ENCODE measurements around the gene DNASE1L2.

Gene DNASE1L2

DNA sequence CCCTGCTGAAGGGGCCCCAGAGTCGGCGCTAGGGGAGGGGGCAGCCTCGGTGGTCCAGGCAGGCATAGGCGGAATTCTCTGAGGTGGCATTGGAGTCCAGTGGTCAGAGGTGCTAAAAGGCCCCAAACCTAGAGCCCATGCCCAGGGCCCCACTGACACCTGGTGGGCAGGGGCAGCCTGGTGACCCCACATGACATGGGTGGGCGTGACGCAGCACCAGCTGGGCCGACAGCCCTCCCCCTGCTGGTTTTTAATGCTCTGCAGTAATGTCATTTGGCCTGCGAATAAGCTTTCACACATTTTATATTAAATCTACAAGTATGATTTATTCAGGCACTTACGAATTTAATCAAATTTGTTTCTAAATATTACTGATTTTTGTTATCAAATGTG, 33.8 kb downstream of the DNASE1L2 start:
- H3K27ac ChIP-seq (ENCODE audit: poor library complexity, severe bottlenecking) = no peak overlapping the region
- H3K9me3 ChIP-seq (ENCODE audit: severe bottlenecking) = no peaks in the 10 kb centered on the region
- peaks cover 18% of the 10 kb centered on the region for H3K36me3 ChIP-seq (ENCODE audit: low read depth)
- DNase-seq (ENCODE audit: low spot score) = no peak
- no peak for ATAC-seq (ENCODE audit: low read depth)
- no peak overlapping the region for H3K4me3 ChIP-seq (ENCODE audit: severe bottlenecking)
- no peak for TF ChIP-seq CTCF (IDR thresholded peaks at IDR 0.05; ENCODE audit: poor library complexity, severe bottlenecking)
- no peaks in the 10 kb centered on the region for H3K27me3 ChIP-seq (ENCODE audit: insufficient read depth, poor library complexity, severe bottlenecking)
- peaks cover 6% of the 10 kb centered on the region for H3K4me1 ChIP-seq (ENCODE audit: insufficient read depth, poor library complexity, severe bottlenecking)

DNA sequence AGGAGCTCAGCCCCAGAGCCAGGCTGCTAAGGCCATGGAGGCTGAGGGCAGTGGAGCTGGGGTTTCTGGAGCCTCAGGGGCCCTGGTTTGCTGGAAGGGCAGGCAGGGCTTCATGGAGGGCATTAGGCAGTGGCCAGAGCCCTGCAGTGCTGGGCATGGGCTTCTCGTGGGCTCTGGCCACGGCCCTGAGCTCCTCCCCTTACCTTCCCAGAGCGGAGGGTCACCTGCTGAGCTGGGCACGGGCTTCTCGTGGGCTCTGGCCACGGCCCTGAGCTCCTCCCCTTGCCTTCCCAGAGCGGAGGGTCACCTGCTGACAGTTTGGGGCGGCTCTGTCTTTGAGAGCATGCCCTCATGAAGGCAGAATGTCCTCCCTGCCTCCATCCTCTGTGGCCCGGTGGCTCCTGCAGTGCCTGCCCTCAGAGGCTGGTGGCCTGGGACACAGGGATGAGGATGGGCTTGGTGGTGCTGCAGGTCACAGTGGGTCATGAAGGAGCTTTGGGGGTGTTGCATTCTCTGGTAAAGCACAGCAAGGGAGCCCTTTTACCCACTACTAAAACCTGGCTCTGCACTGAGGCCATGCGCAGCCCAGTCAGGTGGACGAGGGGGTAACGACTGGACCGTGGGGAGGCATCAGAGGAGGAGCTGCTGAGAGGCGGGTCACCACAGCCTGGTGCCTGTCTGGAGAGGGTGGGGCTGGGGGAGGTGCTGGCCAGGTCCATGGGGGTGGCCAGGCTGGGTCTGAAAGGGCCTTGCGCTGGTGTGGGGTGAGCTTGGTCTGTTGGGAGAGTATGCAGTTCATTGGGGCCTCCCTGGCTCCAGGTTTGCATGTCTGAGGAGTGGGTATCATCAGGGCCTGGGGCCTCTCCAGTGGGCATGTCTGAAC, 34.6 kb downstream of the DNASE1L2 start:
- ATAC-seq (ENCODE audit: low read depth) (no peak), DNase-seq (ENCODE audit: low spot score) (no peak)
- TF ChIP-seq CTCF (IDR thresholded peaks at IDR 0.05; ENCODE audit: poor library complexity, severe bottlenecking) = no peak
- Histone ChIP-seq H3K9me3 (ENCODE audit: severe bottlenecking) (no peaks in the 10 kb centered on the region), H3K4me3 (ENCODE audit: severe bottlenecking) (no peak overlapping the region), H3K27ac (ENCODE audit: poor library complexity, severe bottlenecking) (no peak overlapping the region), H3K36me3 (ENCODE audit: low read depth) (peaks cover 11% of the 10 kb centered on the region), H3K4me1 (ENCODE audit: insufficient read depth, poor library complexity, severe bottlenecking) (peaks cover 6% of the 10 kb centered on the region), H3K27me3 (ENCODE audit: insufficient read depth, poor library complexity, severe bottlenecking) (no peaks in the 10 kb centered on the region)

GRCh38 chr16:2271848-2272461, 35.7 kb downstream of the DNASE1L2 start:
- TF ChIP-seq CTCF (IDR thresholded peaks at IDR 0.05; ENCODE audit: poor library complexity, severe bottlenecking) = no peak
- Histone ChIP-seq H3K4me1 (ENCODE audit: insufficient read depth, poor library complexity, severe bottlenecking) (peaks cover 4% of the 10 kb centered on the region), H3K9me3 (ENCODE audit: severe bottlenecking) (no peaks in the 10 kb centered on the region), H3K27me3 (ENCODE audit: insufficient read depth, poor library complexity, severe bottlenecking) (no peaks in the 10 kb centered on the region), H3K36me3 (ENCODE audit: low read depth) (no peaks in the 10 kb centered on the region), H3K27ac (ENCODE audit: poor library complexity, severe bottlenecking) (no peak overlapping the region), H3K4me3 (ENCODE audit: severe bottlenecking) (no peak overlapping the region)
- ATAC-seq (ENCODE audit: low read depth) (no peak), DNase-seq (ENCODE audit: low spot score) (no peak)

GRCh38 chr16:2273484-2273883, 37.2 kb downstream of the DNASE1L2 start:
- ATAC-seq (ENCODE audit: low read depth) = no peak
- H3K9me3 ChIP-seq (ENCODE audit: severe bottlenecking) = no peaks in the 10 kb centered on the region
- no peaks in the 10 kb centered on the region for H3K36me3 ChIP-seq (ENCODE audit: low read depth)
- no peaks in the 10 kb centered on the region for H3K27me3 ChIP-seq (ENCODE audit: insufficient read depth, poor library complexity, severe bottlenecking)
- DNase-seq (ENCODE audit: low spot score) = no peak
- peaks cover 4% of the 10 kb centered on the region for H3K4me1 ChIP-seq (ENCODE audit: insufficient read depth, poor library complexity, severe bottlenecking)
- TF ChIP-seq CTCF (IDR thresholded peaks at IDR 0.05; ENCODE audit: poor library complexity, severe bottlenecking) = no peak
- no peak overlapping the region for H3K27ac ChIP-seq (ENCODE audit: poor library complexity, severe bottlenecking)
- H3K4me3 ChIP-seq (ENCODE audit: severe bottlenecking) = no peak overlapping the region

- Histone ChIP-seq H3K9me3 (ENCODE audit: severe bottlenecking) (no peaks in the 10 kb centered on the region), H3K4me3 (ENCODE audit: severe bottlenecking) (no peak overlapping the region), H3K27ac (ENCODE audit: poor library complexity, severe bottlenecking) (no peak overlapping the region), H3K36me3 (ENCODE audit: low read depth) (no peaks in the 10 kb centered on the region), H3K4me1 (ENCODE audit: insufficient read depth, poor library complexity, severe bottlenecking) (peaks cover 4% of the 10 kb centered on the region), H3K27me3 (ENCODE audit: insufficient read depth, poor library complexity, severe bottlenecking) (no peaks in the 10 kb centered on the region)
- TF ChIP-seq CTCF (IDR thresholded peaks at IDR 0.05; ENCODE audit: poor library complexity, severe bottlenecking) = no peak
- no peak for ATAC-seq (ENCODE audit: low read depth)
- DNase-seq (ENCODE audit: low spot score) = no peak
Measured at GRCh38 chr16:2273931-2274330, 37.7 kb downstream of the DNASE1L2 start.
